Omental fat pad (tissue), 4 donors: ENCODE measurements around the gene USP17L19. TPM values are rescaled to one million over a fixed set of nuclear protein-coding genes. Genes with fewer than 3 reads are reported as not detected.
A peak's percentile ranks its signal among the peaks of the same experiment; 100 is the strongest.
"Not testable (repeated sequence)": the region's sequence is repeated elsewhere in the genome, so short reads cannot be mapped to it uniquely, and the experiment has no call there.

ENCODE experiments used
- ATAC-seq: fragments of 150-250 bp; one replicate; pipeline ENCODE4 v1.9.1; 2016; ENCODE audit warnings: mild to moderate bottlenecking, moderate library complexity; ENCODE audit not compliant: low FRiP score
- DNase-seq: peaks from one replicate; pipeline ENCODE4 v3.0.0-alpha.2; 2019; ENCODE audit warnings: low spot score
- total RNA-seq, 4 donors: library from RNA; depleted of rRNA; stranded (reverse); fragments of >200 nt; gene quantifications; one replicate each; pipeline ENCODE4 v1.1.0, GENCODE V29; 2016

Gene USP17L19
- total RNA-seq = not detected

- ATAC-seq, DNase-seq: not testable (repeated sequence)
Observed at GRCh38 chr4:9253078-9253477, at the start of gene USP17L19. Gene USP17L19, plus strand, starts transcription at chr4:9253378. Its CDS starts 0 bp downstream, at chr4:9253378.

- ATAC-seq, DNase-seq: not testable (repeated sequence)
Observed at GRCh38 chr4:9210357-9210756, 42.8 kb upstream of the USP17L19 start, which contains the start of gene USP17L10. Gene USP17L10, plus strand, starts transcription at chr4:9210657. Its CDS starts 0 bp downstream, at chr4:9210657.

- ATAC-seq, DNase-seq: not testable (repeated sequence)
Observed at GRCh38 chr4:9214701-9215100, 38.5 kb upstream of the USP17L19 start.

GRCh38 chr4:9215105-9215504, 38.1 kb upstream of the USP17L19 start, which contains the start of gene USP17L11:
Gene USP17L11, plus strand, starts transcription at chr4:9215405. Its CDS starts 0 bp downstream, at chr4:9215405.
- ATAC-seq, DNase-seq: not testable (repeated sequence)

GRCh38 chr4:9219852-9220251, 33.3 kb upstream of the USP17L19 start, which contains the start of gene USP17L12:
Gene USP17L12, plus strand, starts transcription at chr4:9220152. Its CDS starts 0 bp downstream, at chr4:9220152.
- ATAC-seq, DNase-seq: not testable (repeated sequence)

GRCh38 chr4:9224596-9224995, 28.6 kb upstream of the USP17L19 start, which contains the start of gene USP17L13:
Gene USP17L13, plus strand, starts transcription at chr4:9224896. Its CDS starts 0 bp downstream, at chr4:9224896.
- not testable (repeated sequence) for ATAC-seq

GRCh38 chr4:9230249-9230648, 22.9 kb upstream of the USP17L19 start:
- ATAC-seq, DNase-seq: not testable (repeated sequence)

More at GRCh38 chr4:9224596-9224995, 28.6 kb upstream of the USP17L19 start, which contains the start of gene USP17L13:
- not testable (repeated sequence) for DNase-seq

- not testable (repeated sequence) for DNase-seq, ATAC-seq
Observed at GRCh38 chr4:9234085-9234484, 19.1 kb upstream of the USP17L19 start, which contains the start of gene USP17L15. Gene USP17L15, plus strand, starts transcription at chr4:9234385. Its CDS starts 0 bp downstream, at chr4:9234385.

GRCh38 chr4:9238461-9238860, 14.7 kb upstream of the USP17L19 start:
- not testable (repeated sequence) for ATAC-seq
- peak; percentile 20 for DNase-seq

GRCh38 chr4:9243579-9243978, 9.6 kb upstream of the USP17L19 start, which contains the start of gene USP17L17:
Gene USP17L17, plus strand, starts transcription at chr4:9243879. Its CDS starts 0 bp downstream, at chr4:9243879.
- DNase-seq, ATAC-seq: not testable (repeated sequence)

GRCh38 chr4:9247953-9248680, 5.1 kb upstream of the USP17L19 start, which contains the start of gene USP17L18:
Gene USP17L18, plus strand, starts transcription at chr4:9248630. Its CDS starts 0 bp downstream, at chr4:9248630.
- DNase-seq = peak; percentile 19
- not testable (repeated sequence) for ATAC-seq

- ATAC-seq, DNase-seq: not testable (repeated sequence)
Observed at GRCh38 chr4:9257824-9258223, 4.6 kb downstream of the USP17L19 start, which contains the start of gene USP17L20. Gene USP17L20, plus strand, starts transcription at chr4:9258124. Its CDS starts 0 bp downstream, at chr4:9258124.

GRCh38 chr4:9262572-9262971, 9.4 kb downstream of the USP17L19 start, which contains the start of gene USP17L21:
Gene USP17L21, plus strand, starts transcription at chr4:9262872. Its CDS starts 0 bp downstream, at chr4:9262872.
- DNase-seq, ATAC-seq: not testable (repeated sequence)

- not testable (repeated sequence) for DNase-seq, ATAC-seq
Observed at GRCh38 chr4:9267319-9267718, 14.1 kb downstream of the USP17L19 start, which contains the start of gene USP17L22. Gene USP17L22, plus strand, starts transcription at chr4:9267619. Its CDS starts 0 bp downstream, at chr4:9267619.

- not testable (repeated sequence) for ATAC-seq
- peak; percentile 46 for DNase-seq
Observed at GRCh38 chr4:9271719-9272118, 18.5 kb downstream of the USP17L19 start.

Other genes with a start within 250 kb of the USP17L19 start
- not detected for gene FAM90A26, start 83.0 kb upstream of the USP17L19 start, total RNA-seq
- gene USP17L10, start 42.7 kb upstream of the USP17L19 start, total RNA-seq = not detected
- not detected for gene USP17L11, start 38.0 kb upstream of the USP17L19 start, total RNA-seq
- gene USP17L12, start 33.2 kb upstream of the USP17L19 start, total RNA-seq = not detected
- gene USP17L13, start 28.5 kb upstream of the USP17L19 start, total RNA-seq = not detected
- not detected for gene USP17L15, start 19.0 kb upstream of the USP17L19 start, total RNA-seq
- not detected for gene USP17L17, start 9.5 kb upstream of the USP17L19 start, total RNA-seq
- gene USP17L18, start 4.7 kb upstream of the USP17L19 start, total RNA-seq = not detected
- gene USP17L20, start 4.7 kb downstream of the USP17L19 start, total RNA-seq = not detected
- gene USP17L21, start 9.5 kb downstream of the USP17L19 start, total RNA-seq = not detected
- gene USP17L22, start 14.2 kb downstream of the USP17L19 start, total RNA-seq = not detected
- not detected for gene USP17L24, start 71.8 kb downstream of the USP17L19 start, total RNA-seq
- gene USP17L25, start 76.5 kb downstream of the USP17L19 start, total RNA-seq = not detected
- gene USP17L26, start 81.3 kb downstream of the USP17L19 start, total RNA-seq = not detected
- gene USP17L5, start 86.0 kb downstream of the USP17L19 start, total RNA-seq = not detected
- gene USP17L27, start 90.8 kb downstream of the USP17L19 start, total RNA-seq = not detected
- not detected for gene USP17L28, start 95.5 kb downstream of the USP17L19 start, total RNA-seq
- not detected for gene USP17L29, start 100.3 kb downstream of the USP17L19 start, total RNA-seq
- not detected for gene USP17L30, start 109.8 kb downstream of the USP17L19 start, total RNA-seq
- gene DEFB131A, start 191.0 kb downstream of the USP17L19 start, total RNA-seq = not detected